Kidney tubule cell (primary cell): Measurements from ENCODE around the gene EHD1.
A peak's percentile ranks its signal among the peaks of the same experiment; 100 is the strongest.

Source experiments
- DNase-seq: peaks from one replicate; pipeline ENCODE4 v3.0.0-alpha.2; 2018; ENCODE audit warnings: low spot score

The EHD1 gene

GRCh38 chr11:64842851-64843685, 35.4 kb downstream of the EHD1 start:
- DNase-seq: peak; percentile 67

GRCh38 chr11:64842366-64842759, 36.1 kb downstream of the EHD1 start:
- peak; percentile 41 for DNase-seq

- DNase-seq: no peak
Measured at GRCh38 chr11:64841592-64842365, 36.6 kb downstream of the EHD1 start.

- no peak for DNase-seq
Measured at GRCh38 chr11:64839887-64840782, 38.3 kb downstream of the EHD1 start.

GRCh38 chr11:64839335-64839734, 39.1 kb downstream of the EHD1 start:
- no peak for DNase-seq

GRCh38 chr11:64838600-64839334, 39.7 kb downstream of the EHD1 start:
- no peak for DNase-seq

- no peak for DNase-seq
Measured at GRCh38 chr11:64837887-64838351, 40.5 kb downstream of the EHD1 start.

GRCh38 chr11:64836448-64837072, 41.9 kb downstream of the EHD1 start:
- no peak for DNase-seq

- DNase-seq: no peak
Measured at GRCh38 chr11:64835616-64836447, 42.6 kb downstream of the EHD1 start.

- peak; percentile 85 for DNase-seq
Measured at GRCh38 chr11:64834723-64835615, 43.5 kb downstream of the EHD1 start.

- no peak for DNase-seq
Measured at GRCh38 chr11:64834031-64834722, 44.2 kb downstream of the EHD1 start.

GRCh38 chr11:64833509-64833908, 44.9 kb downstream of the EHD1 start:
- DNase-seq: no peak

GRCh38 chr11:64833198-64833502, 45.3 kb downstream of the EHD1 start:
- DNase-seq: no peak

- no peak for DNase-seq
Measured at GRCh38 chr11:64832467-64833197, 45.8 kb downstream of the EHD1 start.

- no peak for DNase-seq
Measured at GRCh38 chr11:64831411-64831891, 47.0 kb downstream of the EHD1 start.

GRCh38 chr11:64829536-64830251, 48.7 kb downstream of the EHD1 start:
- no peak for DNase-seq

- no peak for DNase-seq
Measured at GRCh38 chr11:64827451-64827839, 51.0 kb downstream of the EHD1 start.
